ENCODE measurements around the gene TYMP. TPM values are rescaled to one million over a fixed set of nuclear protein-coding genes. Genes with fewer than 3 reads are reported as not detected.

TYMP gene
- polyA plus RNA-seq, 2 of the 4 experiments (the other 2 are of a cell fraction) = 5.9 to 9.0 TPM

DNA sequence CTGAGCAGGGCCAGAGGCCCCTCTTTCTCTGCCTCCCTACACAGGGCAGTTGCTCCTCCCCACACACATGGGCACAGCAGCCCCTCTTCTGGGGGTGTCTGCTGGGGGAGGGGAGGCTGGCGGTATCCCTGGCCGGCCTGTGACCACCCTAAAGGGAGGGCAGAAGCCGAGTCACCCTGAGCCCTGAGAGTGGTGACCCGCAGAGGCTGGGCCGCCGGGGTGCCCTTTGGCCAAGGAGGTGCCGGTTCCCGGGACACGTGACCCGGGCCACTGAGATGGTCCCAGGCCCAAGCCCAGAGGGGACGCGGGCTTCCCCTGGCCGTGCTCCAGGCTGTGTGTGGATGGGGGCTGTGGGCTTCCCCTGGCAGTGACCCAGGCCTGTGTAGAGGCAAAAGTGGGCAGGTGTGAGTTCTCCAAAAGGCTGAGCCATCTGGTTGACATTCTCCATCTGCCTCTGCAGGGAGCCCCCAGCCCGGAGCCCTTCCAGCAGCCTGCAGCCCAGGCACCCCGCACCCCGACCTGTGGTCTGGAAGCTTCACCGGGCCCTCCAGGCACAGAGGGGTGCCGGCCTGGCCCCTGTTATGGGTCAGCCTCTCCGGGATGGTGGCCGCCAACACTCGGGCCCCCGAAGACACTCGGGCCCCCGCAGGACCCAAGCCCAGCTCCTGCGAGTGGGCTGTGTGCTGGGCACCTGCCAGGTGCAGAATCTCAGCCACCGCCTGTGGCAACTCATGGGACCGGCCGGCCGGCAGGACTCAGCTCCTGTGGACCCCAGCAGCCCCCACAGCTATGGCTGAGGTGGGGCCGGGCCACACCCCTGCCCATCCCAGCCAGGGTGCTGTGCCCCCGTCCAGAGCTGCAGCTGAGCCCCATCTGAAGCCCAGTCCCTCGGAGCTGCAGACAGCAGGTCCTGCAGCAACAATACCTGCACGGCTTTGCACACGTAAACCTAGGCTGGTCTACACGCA is 47.4 kb downstream of the TYMP start:
- H3K4me3 ChIP-seq = peak overlapping the region; percentile 72
- no peaks in the 10 kb centered on the region for H3K9me3 ChIP-seq
- ChIA-PET CTCF (interaction anchor here (0.9 kb wide), 1 partner anchor 228 kb away, joined by 3 read pairs; no protein-coding TSS in a partner anchor), POLR2A (no interaction called here)
- TF ChIP-seq POLR2AphosphoS2 (conservative IDR thresholded peaks at IDR 0.05; ENCODE audit: low read length) = no peak
- FAIRE-seq (no peak), DNase-seq (ENCODE audit: low read depth in 1 of 2, low spot score in 1 of 2) (no peak), ATAC-seq (no peak)
- WGBS (ENCODE audit: missing lambda C conversion rate) = 100% methylated on average over 1 of the region's 35 CpGs
- H3K27ac ChIP-seq = peak overlapping the region; percentile 77 to 92
- peak overlapping the region; percentile 66 for H3K4me2 ChIP-seq
- H3K4me1 ChIP-seq = peaks cover 24% of the 10 kb centered on the region; the same call in 2 of the 3 replicates

DNA sequence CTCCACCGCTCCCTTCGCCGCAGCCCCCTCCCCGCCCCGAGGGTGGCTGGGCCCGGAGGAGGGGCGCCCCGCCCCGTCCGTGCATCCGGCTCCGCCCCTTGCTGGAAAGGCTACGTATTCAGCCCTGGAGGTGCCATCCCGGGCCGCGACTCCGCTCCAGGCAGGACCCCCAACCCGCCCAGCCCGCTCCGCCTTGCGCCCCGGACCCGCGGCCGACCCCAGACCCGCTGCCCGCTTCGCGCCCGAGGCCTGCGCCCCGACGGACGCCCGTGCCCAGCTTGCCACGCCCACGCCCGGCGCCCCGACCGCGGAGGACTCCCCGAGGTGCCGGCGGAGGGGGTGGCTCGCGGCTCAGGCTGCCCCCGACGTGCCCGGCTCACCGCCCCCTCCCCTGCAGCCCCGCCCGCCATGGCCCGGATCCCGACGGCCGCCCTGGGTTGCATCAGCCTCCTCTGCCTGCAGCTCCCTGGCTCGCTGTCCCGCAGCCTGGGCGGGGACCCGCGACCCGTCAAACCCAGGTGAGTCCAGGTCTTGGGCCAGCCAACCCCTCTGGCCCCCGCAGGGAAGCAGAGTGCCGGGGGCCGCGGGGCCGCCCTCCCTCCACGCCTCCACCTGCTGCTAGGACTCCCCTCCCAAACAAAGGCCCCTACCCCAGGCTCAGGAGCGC is 48.2 kb downstream of the TYMP start, which contains the start of gene ADM2:
TSS of gene ADM2 (plus strand) at position 104 of the 667 bp plus-strand sequence. CDS start at position 409, 305 bp downstream.
- H3K4me2 ChIP-seq = peak within 1 kb of the TSS; percentile 66
- WGBS (ENCODE audit: missing lambda C conversion rate) = 87% methylated on average over 3 of the region's 70 CpGs
- DNase-seq (ENCODE audit: low read depth in 1 of 2, low spot score in 1 of 2) (peak in 1 of 2 experiments; percentile 47), ATAC-seq (peak; percentile 41 to 53; a peak in 3 of 6 replicates), FAIRE-seq (no peak)
- no peaks in the 10 kb centered on the region for H3K9me3 ChIP-seq
- POLR2A ChIA-PET = no interaction called here
- H3K4me1 ChIP-seq = peaks cover 19% of the 10 kb centered on the region; the same call in 2 of the 3 replicates
- CTCF ChIA-PET = no interaction called here
- 0 out of 5 replicates have a peak, but pooled peaks of 1 of the 2 experiments have one; percentile 17 for TF ChIP-seq JUN (IDR thresholded peaks at IDR 0.05)
- TF ChIP-seq, protein P1, sequence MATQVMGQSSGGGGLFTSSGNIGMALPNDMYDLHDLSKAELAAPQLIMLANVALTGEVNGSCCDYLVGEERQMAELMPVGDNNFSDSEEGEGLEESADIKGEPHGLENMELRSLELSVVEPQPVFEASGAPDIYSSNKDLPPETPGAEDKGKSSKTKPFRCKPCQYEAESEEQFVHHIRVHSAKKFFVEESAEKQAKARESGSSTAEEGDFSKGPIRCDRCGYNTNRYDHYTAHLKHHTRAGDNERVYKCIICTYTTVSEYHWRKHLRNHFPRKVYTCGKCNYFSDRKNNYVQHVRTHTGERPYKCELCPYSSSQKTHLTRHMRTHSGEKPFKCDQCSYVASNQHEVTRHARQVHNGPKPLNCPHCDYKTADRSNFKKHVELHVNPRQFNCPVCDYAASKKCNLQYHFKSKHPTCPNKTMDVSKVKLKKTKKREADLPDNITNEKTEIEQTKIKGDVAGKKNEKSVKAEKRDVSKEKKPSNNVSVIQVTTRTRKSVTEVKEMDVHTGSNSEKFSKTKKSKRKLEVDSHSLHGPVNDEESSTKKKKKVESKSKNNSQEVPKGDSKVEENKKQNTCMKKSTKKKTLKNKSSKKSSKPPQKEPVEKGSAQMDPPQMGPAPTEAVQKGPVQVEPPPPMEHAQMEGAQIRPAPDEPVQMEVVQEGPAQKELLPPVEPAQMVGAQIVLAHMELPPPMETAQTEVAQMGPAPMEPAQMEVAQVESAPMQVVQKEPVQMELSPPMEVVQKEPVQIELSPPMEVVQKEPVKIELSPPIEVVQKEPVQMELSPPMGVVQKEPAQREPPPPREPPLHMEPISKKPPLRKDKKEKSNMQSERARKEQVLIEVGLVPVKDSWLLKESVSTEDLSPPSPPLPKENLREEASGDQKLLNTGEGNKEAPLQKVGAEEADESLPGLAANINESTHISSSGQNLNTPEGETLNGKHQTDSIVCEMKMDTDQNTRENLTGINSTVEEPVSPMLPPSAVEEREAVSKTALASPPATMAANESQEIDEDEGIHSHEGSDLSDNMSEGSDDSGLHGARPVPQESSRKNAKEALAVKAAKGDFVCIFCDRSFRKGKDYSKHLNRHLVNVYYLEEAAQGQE (IDR thresholded peaks at IDR 0.05) = no peak
- peak within 1 kb of the TSS; percentile 72 for H3K4me3 ChIP-seq
- peak within 1 kb of the TSS; percentile 77 to 92 for H3K27ac ChIP-seq

DNA sequence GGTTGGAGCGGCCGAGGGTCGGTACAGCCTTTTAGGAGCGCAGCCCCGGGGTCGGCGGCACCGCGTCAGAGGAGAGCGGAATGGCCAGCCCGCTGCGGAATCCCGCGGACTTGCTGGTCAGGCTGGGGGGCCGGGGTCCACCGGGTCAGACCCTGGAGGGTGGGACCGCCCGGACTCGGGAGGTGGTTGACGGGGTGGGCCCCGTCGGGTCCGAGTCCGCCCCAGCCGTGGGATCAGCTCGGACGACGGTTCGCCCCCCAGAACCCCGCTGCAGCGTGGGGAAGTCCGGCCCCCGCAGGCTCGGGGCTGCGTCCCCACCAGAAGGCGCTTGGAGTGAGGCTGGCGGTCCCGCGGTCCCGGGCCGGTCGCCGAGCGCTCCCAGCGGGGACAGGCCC is 48.8 kb downstream of the TYMP start:
- FAIRE-seq (no peak), ATAC-seq (no peak), DNase-seq (ENCODE audit: low read depth in 1 of 2, low spot score in 1 of 2) (no peak)
- Histone ChIP-seq H3K4me1 (peaks cover 14% of the 10 kb centered on the region; the same call in 2 of the 3 replicates), H3K4me3 (peak overlapping the region; percentile 72), H3K4me2 (peak overlapping the region; percentile 66), H3K9me3 (no peaks in the 10 kb centered on the region), H3K27ac (peak overlapping the region; percentile 77 to 92)
- CTCF ChIA-PET = no interaction called here
- WGBS (ENCODE audit: missing lambda C conversion rate) = 20% methylated on average over 11 of the region's 45 CpGs
- POLR2A ChIA-PET = no interaction called here
- TF ChIP-seq KDM5A (IDR thresholded peaks at IDR 0.05) (no peak), JUNB (IDR thresholded peaks at IDR 0.05) (no peak), HOXA7 (CRISPR knock-in tag; IDR thresholded peaks at IDR 0.05) (no peak), KDM1A (IDR thresholded peaks at IDR 0.05; ENCODE audit: low read depth) (no peak), CHD2 (IDR thresholded peaks at IDR 0.05; ENCODE audit: low read length, partially characterized antibody) (no peak), BHLHE40 (IDR thresholded peaks at IDR 0.05; ENCODE audit: low read depth, low read length) (no peak), ZNF302 (CRISPR knock-in tag; IDR thresholded peaks at IDR 0.05) (no peak), HOXB13 (CRISPR knock-in tag; IDR thresholded peaks at IDR 0.05; ENCODE audit: low read depth) (no peak), ZSCAN20 (CRISPR knock-in tag; IDR thresholded peaks at IDR 0.05) (no peak), EHMT2 (IDR thresholded peaks at IDR 0.05; ENCODE audit: low read depth) (no peak)
- TF ChIP-seq, protein P2, sequence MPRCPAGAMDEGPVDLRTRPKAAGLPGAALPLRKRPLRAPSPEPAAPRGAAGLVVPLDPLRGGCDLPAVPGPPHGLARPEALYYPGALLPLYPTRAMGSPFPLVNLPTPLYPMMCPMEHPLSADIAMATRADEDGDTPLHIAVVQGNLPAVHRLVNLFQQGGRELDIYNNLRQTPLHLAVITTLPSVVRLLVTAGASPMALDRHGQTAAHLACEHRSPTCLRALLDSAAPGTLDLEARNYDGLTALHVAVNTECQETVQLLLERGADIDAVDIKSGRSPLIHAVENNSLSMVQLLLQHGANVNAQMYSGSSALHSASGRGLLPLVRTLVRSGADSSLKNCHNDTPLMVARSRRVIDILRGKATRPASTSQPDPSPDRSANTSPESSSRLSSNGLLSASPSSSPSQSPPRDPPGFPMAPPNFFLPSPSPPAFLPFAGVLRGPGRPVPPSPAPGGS (IDR thresholded peaks at IDR 0.05) = no peak
- TF ChIP-seq, protein P3, sequence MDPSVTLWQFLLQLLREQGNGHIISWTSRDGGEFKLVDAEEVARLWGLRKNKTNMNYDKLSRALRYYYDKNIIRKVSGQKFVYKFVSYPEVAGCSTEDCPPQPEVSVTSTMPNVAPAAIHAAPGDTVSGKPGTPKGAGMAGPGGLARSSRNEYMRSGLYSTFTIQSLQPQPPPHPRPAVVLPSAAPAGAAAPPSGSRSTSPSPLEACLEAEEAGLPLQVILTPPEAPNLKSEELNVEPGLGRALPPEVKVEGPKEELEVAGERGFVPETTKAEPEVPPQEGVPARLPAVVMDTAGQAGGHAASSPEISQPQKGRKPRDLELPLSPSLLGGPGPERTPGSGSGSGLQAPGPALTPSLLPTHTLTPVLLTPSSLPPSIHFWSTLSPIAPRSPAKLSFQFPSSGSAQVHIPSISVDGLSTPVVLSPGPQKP (IDR thresholded peaks at IDR 0.05; ENCODE audit: low read depth, low read length) = no peak
- TF ChIP-seq, protein P4, sequence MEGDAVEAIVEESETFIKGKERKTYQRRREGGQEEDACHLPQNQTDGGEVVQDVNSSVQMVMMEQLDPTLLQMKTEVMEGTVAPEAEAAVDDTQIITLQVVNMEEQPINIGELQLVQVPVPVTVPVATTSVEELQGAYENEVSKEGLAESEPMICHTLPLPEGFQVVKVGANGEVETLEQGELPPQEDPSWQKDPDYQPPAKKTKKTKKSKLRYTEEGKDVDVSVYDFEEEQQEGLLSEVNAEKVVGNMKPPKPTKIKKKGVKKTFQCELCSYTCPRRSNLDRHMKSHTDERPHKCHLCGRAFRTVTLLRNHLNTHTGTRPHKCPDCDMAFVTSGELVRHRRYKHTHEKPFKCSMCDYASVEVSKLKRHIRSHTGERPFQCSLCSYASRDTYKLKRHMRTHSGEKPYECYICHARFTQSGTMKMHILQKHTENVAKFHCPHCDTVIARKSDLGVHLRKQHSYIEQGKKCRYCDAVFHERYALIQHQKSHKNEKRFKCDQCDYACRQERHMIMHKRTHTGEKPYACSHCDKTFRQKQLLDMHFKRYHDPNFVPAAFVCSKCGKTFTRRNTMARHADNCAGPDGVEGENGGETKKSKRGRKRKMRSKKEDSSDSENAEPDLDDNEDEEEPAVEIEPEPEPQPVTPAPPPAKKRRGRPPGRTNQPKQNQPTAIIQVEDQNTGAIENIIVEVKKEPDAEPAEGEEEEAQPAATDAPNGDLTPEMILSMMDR (IDR thresholded peaks at IDR 0.05) = no peak
- TF ChIP-seq, protein P5, sequence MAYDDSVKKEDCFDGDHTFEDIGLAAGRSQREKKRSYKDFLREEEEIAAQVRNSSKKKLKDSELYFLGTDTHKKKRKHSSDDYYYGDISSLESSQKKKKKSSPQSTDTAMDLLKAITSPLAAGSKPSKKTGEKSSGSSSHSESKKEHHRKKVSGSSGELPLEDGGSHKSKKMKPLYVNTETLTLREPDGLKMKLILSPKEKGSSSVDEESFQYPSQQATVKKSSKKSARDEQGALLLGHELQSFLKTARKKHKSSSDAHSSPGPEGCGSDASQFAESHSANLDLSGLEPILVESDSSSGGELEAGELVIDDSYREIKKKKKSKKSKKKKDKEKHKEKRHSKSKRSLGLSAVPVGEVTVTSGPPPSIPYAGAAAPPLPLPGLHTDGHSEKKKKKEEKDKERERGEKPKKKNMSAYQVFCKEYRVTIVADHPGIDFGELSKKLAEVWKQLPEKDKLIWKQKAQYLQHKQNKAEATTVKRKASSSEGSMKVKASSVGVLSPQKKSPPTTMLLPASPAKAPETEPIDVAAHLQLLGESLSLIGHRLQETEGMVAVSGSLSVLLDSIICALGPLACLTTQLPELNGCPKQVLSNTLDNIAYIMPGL (CRISPR knock-in tag; IDR thresholded peaks at IDR 0.05; ENCODE audit: borderline replicate concordance) = no peak
- TF ChIP-seq, protein P6, sequence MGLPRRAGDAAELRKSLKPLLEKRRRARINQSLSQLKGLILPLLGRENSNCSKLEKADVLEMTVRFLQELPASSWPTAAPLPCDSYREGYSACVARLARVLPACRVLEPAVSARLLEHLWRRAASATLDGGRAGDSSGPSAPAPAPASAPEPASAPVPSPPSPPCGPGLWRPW (IDR thresholded peaks at IDR 0.05) = no peak

Data from A549 (cell line).